ENCODE results near the gene DCLK1. TPM values are rescaled to one million over a fixed set of nuclear protein-coding genes. Genes with fewer than 3 reads are reported as not detected.

The DCLK1 gene
- total RNA-seq, 3 donors from 2014 or later (not counting 1 experiment from before 2014, with no cell fraction given), result not detected

DNA sequence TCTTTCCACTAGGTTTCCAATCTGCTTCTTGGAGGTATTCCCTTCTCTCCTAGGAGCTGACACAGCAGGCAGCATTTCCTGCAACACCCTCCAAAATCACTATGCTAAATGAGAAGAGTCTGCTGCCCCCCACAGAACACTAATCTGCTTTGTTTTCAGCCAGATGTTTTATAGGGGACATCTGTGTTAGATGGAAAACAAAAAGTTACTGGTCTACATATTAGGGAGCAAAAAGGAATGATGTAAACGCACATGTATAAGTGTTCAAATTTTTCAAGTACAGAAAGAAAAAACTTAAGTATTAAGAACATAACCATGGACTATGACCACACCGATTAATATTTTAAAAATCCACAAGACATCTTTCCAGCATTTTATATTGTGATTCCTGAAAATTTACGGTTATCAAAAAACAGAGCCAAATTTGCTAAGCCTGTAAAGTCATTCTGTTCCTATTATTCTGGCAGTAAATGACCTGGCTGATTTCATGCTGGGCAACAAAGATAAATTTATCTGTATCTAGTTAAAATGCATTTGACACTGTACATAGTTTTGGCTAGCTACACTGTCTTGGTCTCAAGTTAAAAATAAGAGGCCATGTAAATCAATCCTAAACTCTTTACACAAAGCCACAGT is 63.3 kb downstream of the DCLK1 start:
- TF ChIP-seq, protein P1, sequence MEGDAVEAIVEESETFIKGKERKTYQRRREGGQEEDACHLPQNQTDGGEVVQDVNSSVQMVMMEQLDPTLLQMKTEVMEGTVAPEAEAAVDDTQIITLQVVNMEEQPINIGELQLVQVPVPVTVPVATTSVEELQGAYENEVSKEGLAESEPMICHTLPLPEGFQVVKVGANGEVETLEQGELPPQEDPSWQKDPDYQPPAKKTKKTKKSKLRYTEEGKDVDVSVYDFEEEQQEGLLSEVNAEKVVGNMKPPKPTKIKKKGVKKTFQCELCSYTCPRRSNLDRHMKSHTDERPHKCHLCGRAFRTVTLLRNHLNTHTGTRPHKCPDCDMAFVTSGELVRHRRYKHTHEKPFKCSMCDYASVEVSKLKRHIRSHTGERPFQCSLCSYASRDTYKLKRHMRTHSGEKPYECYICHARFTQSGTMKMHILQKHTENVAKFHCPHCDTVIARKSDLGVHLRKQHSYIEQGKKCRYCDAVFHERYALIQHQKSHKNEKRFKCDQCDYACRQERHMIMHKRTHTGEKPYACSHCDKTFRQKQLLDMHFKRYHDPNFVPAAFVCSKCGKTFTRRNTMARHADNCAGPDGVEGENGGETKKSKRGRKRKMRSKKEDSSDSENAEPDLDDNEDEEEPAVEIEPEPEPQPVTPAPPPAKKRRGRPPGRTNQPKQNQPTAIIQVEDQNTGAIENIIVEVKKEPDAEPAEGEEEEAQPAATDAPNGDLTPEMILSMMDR (IDR thresholded peaks at IDR 0.05), result no peak
- ATAC-seq, result no peak
- H3K27me3 ChIP-seq (ENCODE audit: control insufficient read depth, insufficient read depth, low read length), result no peaks in the 10 kb centered on the region
- Mint-ChIP-seq H3K36me3 (no peaks in the 10 kb centered on the region), H3K4me1 (no peaks in the 10 kb centered on the region), H3K9me3 (peaks cover 8 to 9% of the 10 kb centered on the region in 2 donors), H3K27me3 (ENCODE audit: low read depth in 2 of 2) (no peaks in the 10 kb centered on the region), H3K27ac (no peak overlapping the region), H3K4me3 (no peak overlapping the region)
- H3K36me3 ChIP-seq (ENCODE audit: control insufficient read depth, insufficient read depth, low read length), result no peaks in the 10 kb centered on the region
- DNase-seq, result no peak
- H3K27ac ChIP-seq (ENCODE audit: low read length), result no peak overlapping the region
- H3K4me1 ChIP-seq (ENCODE audit: control insufficient read depth, insufficient read depth, low read length), result no peaks in the 10 kb centered on the region
- H3K4me3 ChIP-seq (ENCODE audit: low read length), result no peak overlapping the region
- intact Hi-C loops (cut with micrococcal nuclease), result no loop called here
- H3K9me3 ChIP-seq (ENCODE audit: control insufficient read depth, insufficient read depth, low read length), result no peaks in the 10 kb centered on the region
- WGBS (ENCODE audit: insufficient coverage), result 76% methylated on average over 2 of the region's 3 CpGs

DNA sequence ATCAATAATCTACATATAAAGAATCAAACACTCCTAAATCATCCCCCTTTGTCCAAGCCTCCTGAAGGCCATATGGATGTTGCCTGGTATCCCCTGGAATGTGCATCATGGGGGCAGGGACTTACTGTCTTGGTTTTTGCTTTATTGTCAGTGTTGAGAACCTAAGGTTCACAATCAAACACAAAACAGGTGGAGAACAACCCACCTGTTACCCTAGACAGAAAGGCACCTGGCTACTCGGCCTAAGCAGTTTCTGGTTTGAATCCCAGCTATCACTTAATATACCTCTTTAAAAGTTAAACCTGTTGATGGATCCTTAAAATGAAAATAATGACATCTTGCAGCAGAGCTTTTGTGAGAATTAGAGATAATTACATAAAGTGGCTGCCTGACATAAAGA is 68.9 kb downstream of the DCLK1 start:
- no peak for DNase-seq
- Mint-ChIP-seq H3K4me3 (no peak overlapping the region), H3K9me3 (peaks cover 12 to 15% of the 10 kb centered on the region in 2 donors), H3K4me1 (no peaks in the 10 kb centered on the region), H3K27me3 (ENCODE audit: low read depth in 2 of 2) (no peaks in the 10 kb centered on the region), H3K36me3 (no peaks in the 10 kb centered on the region), H3K27ac (no peak overlapping the region)
- TF ChIP-seq, protein P1 (IDR thresholded peaks at IDR 0.05), result no peak
- Histone ChIP-seq H3K4me1 (ENCODE audit: control insufficient read depth, insufficient read depth, low read length) (no peaks in the 10 kb centered on the region), H3K9me3 (ENCODE audit: control insufficient read depth, insufficient read depth, low read length) (no peaks in the 10 kb centered on the region), H3K27ac (ENCODE audit: low read length) (no peak overlapping the region), H3K27me3 (ENCODE audit: control insufficient read depth, insufficient read depth, low read length) (no peaks in the 10 kb centered on the region), H3K36me3 (ENCODE audit: control insufficient read depth, insufficient read depth, low read length) (no peaks in the 10 kb centered on the region), H3K4me3 (ENCODE audit: low read length) (no peak overlapping the region)
- WGBS (ENCODE audit: insufficient coverage), result 64% methylated on average over 1 of the region's 1 CpG
- intact Hi-C loops (cut with micrococcal nuclease), result no loop called here
- no peak for ATAC-seq

DNA sequence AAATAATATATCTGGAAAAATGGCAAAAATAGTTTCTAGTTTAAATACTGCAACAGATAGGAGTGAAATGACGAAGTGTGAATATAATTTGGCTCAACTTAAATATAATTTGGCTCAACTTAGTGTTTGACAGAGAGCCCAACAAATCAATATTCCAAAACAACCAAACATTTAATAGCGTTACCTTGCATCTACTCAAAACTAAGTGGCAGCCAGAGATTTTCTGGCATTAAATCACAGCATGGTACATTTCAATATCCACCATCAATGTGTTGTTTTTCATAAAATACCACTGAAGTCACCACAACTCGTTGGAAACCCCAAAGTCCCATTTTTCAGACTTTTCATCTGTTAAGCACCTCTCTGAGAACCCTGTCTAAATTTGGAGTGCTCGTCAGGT is 69.6 kb downstream of the DCLK1 start:
- no peaks in the 10 kb centered on the region for H3K36me3 Mint-ChIP-seq
- Histone ChIP-seq H3K4me3 (ENCODE audit: low read length) (no peak overlapping the region), H3K27me3 (ENCODE audit: control insufficient read depth, insufficient read depth, low read length) (no peaks in the 10 kb centered on the region), H3K36me3 (ENCODE audit: control insufficient read depth, insufficient read depth, low read length) (no peaks in the 10 kb centered on the region), H3K4me1 (ENCODE audit: control insufficient read depth, insufficient read depth, low read length) (no peaks in the 10 kb centered on the region), H3K9me3 (ENCODE audit: control insufficient read depth, insufficient read depth, low read length) (no peaks in the 10 kb centered on the region), H3K27ac (ENCODE audit: low read length) (no peak overlapping the region)
- no peak overlapping the region for H3K27ac Mint-ChIP-seq
- peaks cover 12 to 15% of the 10 kb centered on the region in 2 donors for H3K9me3 Mint-ChIP-seq
- H3K4me3 Mint-ChIP-seq, result no peak overlapping the region
- ATAC-seq (no peak), DNase-seq (no peak)
- WGBS (ENCODE audit: insufficient coverage), result 55% methylated on average over 3 of the region's 4 CpGs
- H3K27me3 Mint-ChIP-seq (ENCODE audit: low read depth in 2 of 2), result no peaks in the 10 kb centered on the region
- TF ChIP-seq, protein P1 (IDR thresholded peaks at IDR 0.05), result no peak
- H3K4me1 Mint-ChIP-seq, result no peaks in the 10 kb centered on the region
- intact Hi-C loops (cut with micrococcal nuclease), result no loop called here

DNA sequence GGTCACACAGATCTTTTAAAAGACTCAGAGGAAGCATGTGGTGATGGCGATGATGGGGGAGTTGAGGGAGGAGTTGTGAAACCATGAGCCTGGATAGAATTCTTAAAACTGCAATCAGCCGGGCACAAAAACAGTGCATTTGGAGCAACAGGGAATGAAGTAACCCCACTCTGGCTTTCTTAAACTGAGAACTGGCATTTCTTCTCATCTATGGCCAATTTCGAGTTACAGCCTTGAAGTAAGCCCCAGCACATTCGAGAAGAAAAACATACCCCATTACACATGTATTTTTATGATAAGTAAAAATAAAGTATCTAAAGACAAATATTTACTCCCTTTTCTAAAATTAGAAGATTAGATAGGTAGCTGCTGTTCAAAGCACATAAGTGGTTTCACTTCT is 70.1 kb downstream of the DCLK1 start:
- no peaks in the 10 kb centered on the region for H3K36me3 Mint-ChIP-seq
- TF ChIP-seq, protein P1 (IDR thresholded peaks at IDR 0.05), result no peak
- H3K9me3 Mint-ChIP-seq, result peaks cover 12 to 13% of the 10 kb centered on the region in 2 donors
- ATAC-seq, result no peak
- intact Hi-C loops (cut with micrococcal nuclease), result no loop called here
- no peak overlapping the region for H3K4me3 ChIP-seq (ENCODE audit: low read length)
- no peaks in the 10 kb centered on the region for H3K36me3 ChIP-seq (ENCODE audit: control insufficient read depth, insufficient read depth, low read length)
- H3K27me3 ChIP-seq (ENCODE audit: control insufficient read depth, insufficient read depth, low read length), result no peaks in the 10 kb centered on the region
- H3K9me3 ChIP-seq (ENCODE audit: control insufficient read depth, insufficient read depth, low read length), result no peaks in the 10 kb centered on the region
- no peaks in the 10 kb centered on the region for H3K4me1 ChIP-seq (ENCODE audit: control insufficient read depth, insufficient read depth, low read length)
- no peak for DNase-seq
- no peaks in the 10 kb centered on the region for H3K4me1 Mint-ChIP-seq
- H3K27ac Mint-ChIP-seq, result no peak overlapping the region
- no peak overlapping the region for H3K27ac ChIP-seq (ENCODE audit: low read length)
- 78% methylated on average over 3 of the region's 4 CpGs for WGBS (ENCODE audit: insufficient coverage)
- H3K4me3 Mint-ChIP-seq, result no peak overlapping the region
- H3K27me3 Mint-ChIP-seq (ENCODE audit: low read depth in 2 of 2), result no peaks in the 10 kb centered on the region

Data from natural killer cell (primary cell).